ENCODE data around the gene ZNF57.

DNA sequence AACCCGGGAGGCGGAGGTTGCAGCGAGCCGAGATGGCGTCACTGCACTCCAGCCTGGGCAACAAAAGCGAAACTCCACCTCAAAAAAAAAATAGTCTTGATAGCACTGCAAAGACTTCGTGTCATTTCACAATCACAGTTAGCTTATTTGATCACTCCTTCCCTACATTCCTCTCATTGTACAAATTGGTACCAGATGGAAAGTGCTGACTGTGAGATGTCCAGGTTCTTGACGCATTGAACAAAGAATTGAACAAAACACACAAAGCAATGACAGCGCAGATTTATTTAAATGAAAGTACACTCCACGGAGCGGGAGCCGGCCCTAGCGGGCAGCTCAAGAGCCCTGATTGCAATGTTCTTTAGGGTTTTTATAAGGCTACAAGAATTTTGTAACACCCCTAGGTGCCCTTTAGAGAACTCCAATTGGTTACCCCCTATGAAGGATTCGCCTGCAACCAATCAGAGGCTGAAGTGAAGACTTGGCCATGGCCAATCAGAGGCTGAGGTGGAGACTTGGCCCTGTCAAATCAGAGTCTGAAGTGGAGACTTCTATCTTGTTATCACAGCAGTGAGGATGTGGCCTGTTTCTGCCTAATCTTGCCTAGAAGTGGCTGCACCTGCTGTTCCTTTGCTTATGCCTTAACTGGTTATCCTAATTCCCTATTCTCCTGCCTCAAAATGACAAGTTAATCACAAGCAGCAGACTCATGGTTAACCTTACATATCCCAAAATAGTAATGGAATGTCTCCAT is 16.9 kb upstream of the ZNF57 start:
- TF ChIP-seq, protein P1, sequence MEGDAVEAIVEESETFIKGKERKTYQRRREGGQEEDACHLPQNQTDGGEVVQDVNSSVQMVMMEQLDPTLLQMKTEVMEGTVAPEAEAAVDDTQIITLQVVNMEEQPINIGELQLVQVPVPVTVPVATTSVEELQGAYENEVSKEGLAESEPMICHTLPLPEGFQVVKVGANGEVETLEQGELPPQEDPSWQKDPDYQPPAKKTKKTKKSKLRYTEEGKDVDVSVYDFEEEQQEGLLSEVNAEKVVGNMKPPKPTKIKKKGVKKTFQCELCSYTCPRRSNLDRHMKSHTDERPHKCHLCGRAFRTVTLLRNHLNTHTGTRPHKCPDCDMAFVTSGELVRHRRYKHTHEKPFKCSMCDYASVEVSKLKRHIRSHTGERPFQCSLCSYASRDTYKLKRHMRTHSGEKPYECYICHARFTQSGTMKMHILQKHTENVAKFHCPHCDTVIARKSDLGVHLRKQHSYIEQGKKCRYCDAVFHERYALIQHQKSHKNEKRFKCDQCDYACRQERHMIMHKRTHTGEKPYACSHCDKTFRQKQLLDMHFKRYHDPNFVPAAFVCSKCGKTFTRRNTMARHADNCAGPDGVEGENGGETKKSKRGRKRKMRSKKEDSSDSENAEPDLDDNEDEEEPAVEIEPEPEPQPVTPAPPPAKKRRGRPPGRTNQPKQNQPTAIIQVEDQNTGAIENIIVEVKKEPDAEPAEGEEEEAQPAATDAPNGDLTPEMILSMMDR (IDR thresholded peaks at IDR 0.05; ENCODE audit: insufficient read depth, low read length, poor library complexity, severe bottlenecking), result no peak
- TF ChIP-seq EZH2phosphoT487 (conservative IDR thresholded peaks at IDR 0.05; ENCODE audit: low read length), result no peak

Measured in SU-DHL-6 (cell line).